Measurements from ENCODE around the gene TBCEL.
"Not testable (repeated sequence)": the region's sequence is repeated elsewhere in the genome, so short reads cannot be mapped to it uniquely, and the experiment has no call there.

- TF ChIP-seq, protein P1, sequence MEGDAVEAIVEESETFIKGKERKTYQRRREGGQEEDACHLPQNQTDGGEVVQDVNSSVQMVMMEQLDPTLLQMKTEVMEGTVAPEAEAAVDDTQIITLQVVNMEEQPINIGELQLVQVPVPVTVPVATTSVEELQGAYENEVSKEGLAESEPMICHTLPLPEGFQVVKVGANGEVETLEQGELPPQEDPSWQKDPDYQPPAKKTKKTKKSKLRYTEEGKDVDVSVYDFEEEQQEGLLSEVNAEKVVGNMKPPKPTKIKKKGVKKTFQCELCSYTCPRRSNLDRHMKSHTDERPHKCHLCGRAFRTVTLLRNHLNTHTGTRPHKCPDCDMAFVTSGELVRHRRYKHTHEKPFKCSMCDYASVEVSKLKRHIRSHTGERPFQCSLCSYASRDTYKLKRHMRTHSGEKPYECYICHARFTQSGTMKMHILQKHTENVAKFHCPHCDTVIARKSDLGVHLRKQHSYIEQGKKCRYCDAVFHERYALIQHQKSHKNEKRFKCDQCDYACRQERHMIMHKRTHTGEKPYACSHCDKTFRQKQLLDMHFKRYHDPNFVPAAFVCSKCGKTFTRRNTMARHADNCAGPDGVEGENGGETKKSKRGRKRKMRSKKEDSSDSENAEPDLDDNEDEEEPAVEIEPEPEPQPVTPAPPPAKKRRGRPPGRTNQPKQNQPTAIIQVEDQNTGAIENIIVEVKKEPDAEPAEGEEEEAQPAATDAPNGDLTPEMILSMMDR (IDR thresholded peaks at IDR 0.05), result not testable (repeated sequence)
- not testable (repeated sequence) for TF ChIP-seq POLR2A, EP300 (IDR thresholded peaks at IDR 0.05)
These were observed 7.7 kb downstream of the TBCEL start for GRCh38 chr11:121031648-121032047.
